NCI-H1105 treated with DMSO at 0.1 percent for 48 hours (cell line): ENCODE measurements around the gene BAIAP2.
A peak's percentile ranks its signal among the peaks of the same experiment; 100 is the strongest.

Experiments
- DNase-seq: peaks from one replicate; lab custom pipeline; 2025; lab: John Stamatoyannopoulos, UW

BAIAP2 gene

DNA sequence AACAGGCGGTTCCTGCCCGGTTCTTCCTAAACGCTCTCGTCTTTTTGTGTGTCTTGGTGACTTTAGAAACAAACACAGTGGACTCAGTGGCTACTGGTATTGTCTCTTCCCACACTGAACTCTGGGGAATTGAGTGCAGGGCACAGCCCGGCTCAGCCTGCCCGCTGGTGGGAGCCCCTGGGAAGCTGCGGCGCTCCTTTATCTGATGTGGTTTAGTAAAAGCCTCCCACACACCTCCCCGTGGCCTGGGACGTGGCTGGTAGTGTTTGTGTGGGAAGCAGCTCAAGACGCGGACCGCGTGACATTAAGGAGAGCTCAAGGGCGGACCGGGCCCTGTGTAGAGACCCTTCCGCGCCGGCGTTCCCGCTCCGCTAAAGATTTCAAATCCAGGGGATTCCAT lies 75.0 kb downstream of the BAIAP2 start:
- no peak for DNase-seq

DNA sequence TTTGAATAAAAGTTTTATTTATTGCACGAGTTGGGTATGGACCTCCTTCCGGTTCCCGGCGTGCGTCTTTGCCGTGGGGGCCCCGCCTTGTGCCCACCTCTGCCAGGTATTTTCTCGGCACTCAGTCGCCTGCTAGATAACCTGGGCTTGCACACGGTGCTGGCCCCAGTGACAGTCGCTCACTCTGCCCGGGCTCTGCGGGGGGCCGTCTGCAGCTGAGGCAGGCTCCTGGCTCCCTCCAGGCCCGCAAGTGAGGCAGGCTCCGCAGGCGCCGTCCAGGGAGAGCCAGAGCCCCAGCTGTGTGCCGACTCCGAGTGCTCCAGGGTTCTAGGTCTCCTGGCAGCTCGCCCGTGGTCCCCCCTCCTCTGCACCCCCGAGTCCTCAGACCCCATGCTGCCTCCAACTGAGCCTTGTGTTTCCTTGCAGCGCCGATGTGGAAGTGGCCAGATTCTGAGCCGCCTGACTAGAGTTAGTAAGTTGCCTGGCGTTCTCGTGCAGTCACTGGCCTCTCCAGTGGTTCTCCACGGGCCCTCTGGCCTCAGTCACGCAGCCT lies 75.6 kb downstream of the BAIAP2 start:
- DNase-seq, result no peak

DNA sequence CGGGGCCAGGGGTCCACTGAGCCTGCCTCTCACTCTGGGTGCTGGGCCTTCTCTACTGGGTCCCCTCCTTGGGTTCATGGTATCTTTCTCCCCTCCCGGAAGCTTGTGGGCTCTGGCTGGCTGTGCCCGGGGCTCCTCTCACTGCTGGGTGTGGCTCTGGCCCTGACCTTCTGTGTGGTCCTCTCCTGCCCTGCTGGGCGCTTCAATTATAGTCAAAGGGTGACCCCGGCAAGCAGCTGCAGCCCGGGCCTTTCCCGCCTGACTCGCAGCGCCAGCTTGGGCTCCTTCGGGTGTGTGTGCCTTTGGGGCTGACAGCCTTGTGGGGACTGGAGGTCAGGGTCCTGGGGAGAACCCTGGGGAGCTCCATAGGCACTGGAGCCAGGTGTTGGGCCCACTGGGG lies 76.1 kb downstream of the BAIAP2 start:
- no peak for DNase-seq

DNA sequence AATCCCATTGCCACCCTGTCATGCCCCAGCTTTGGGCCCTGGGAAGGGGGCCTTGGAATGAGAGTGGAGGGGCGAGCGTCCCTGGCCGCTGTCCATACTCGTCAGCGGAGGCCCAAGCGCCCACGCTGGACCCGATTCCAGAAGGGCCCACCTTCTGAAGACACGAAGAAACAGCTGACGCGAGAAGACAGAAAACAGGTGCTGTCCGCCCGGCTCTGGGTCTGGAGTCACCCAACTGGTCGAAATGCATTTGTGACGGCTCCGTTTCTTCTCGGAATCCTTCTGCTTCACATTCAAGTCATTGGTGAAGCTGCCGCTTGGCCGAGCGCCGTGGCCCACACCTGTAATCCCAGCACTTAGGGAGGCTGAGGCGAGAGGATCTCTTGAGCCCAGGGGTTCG lies 77.5 kb downstream of the BAIAP2 start:
- DNase-seq, result no peak

DNA sequence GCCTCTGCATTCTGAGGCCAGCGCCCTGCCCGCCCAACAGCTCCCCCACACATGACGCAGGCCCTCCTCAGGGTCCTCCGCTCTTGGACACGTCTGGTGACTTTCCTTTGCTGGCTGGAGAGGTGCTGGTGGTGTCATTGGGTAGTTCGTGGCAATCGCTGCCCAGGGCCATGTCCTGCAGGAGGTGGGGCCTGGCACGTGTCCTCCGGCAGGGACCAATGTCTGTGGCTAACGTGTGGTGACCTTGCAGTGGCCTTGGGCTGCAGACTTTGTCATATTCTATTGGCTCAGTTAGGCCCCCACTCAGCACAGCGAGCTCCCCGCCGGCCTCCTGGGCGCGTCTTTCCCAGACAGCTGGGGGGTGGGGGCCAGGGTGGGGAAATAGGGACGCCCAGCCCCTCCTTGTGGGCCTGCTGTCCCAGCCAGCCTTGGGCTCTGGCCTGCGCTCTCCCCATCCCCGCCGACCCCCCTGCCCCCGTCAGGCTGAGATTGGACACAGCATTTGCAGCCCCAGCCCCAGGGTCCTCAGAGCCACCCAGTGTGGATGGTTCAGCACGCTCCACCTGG lies 78.3 kb downstream of the BAIAP2 start:
- no peak for DNase-seq

DNA sequence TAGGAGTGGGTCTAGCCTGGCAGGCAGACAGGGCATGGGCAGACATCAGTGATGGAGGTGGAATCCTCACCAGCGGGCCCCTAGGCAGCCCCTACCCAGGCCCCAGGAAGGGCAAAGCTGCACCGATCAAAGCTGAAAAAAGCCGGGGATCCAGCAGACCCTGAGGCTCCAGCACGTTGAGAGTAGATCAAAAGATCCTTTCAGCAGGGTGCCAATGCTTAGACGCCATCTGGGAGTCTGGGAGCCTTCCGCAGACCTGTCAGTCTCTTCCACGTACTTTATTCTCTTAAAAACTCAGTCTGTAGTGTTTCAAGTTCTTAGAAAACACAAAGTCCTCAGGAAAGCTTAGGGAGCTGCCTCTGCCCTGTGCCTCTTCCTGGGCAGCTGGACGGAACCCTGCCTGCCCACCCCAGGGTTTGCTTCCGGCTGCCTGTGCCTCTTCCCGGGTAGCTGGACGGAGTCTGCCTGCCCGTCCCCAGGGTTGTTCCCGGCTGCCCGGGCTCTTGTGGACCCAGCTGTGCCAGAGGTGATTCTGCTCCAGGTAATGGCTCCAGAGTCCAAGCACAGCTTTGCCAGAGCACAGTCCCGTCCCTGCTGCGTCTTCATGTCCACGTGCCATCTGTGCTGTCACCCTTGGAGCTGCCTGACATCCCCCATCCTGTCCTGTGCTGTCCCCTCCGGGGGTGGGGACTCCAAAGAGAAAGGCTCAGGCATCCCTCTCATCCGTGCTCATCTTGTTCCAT lies 79.6 kb downstream of the BAIAP2 start:
- DNase-seq, result no peak

DNA sequence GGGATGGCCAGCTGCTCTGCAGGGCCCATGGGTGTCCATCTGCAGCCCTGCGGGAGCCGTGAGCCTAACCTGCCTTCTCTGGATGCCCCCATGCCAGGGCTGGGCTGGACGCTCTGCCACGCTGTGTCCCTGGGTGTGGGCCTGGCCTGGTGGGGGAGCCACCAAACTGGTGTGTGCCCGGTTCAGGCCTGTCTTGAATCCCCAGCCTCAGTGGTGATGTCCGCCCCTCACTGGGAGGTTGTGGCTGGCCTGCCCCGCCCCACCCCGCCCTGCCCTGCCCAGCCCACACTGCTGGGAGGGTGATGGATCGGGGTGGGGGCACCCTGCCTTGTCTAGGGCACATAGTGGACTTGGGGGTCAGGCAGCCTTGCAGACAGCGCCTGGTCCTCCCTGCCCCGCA lies 80.3 kb downstream of the BAIAP2 start:
- no peak for DNase-seq

DNA sequence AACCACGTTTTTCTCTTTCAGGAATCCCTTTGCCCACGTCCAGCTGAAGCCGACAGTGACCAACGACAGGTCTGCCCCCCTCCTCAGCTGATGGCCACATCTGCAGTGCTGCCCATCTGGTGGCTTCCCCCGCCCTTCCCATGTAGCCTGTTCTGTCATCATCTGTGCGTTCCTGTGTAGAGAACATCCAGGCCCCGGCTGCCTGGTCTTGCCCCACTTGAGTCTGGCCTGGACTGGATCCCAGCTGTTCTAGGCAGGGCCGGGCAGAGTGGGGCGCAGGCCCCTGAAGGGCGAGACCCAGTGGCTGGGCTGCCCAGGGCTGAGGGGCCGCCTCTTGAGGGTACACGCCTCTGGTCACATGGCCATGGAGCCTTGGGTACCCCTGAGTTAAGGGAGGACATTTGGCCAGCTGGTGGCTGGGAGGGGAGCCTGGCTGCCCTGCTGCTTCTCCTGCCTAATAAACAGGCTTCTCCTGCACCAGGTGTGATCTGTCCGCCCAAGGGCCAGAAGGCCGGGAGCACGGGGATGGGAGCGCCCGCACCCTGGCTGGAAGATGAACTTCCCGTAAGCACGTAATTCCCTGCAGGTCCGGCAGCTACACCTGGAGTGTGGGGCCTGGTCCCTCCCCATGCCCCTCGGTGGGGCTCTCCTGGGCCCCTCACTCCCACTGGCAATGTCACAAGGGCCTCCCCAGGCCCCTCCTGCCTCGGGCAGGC lies 81.0 kb downstream of the BAIAP2 start:
- DNase-seq, result no peak

DNA sequence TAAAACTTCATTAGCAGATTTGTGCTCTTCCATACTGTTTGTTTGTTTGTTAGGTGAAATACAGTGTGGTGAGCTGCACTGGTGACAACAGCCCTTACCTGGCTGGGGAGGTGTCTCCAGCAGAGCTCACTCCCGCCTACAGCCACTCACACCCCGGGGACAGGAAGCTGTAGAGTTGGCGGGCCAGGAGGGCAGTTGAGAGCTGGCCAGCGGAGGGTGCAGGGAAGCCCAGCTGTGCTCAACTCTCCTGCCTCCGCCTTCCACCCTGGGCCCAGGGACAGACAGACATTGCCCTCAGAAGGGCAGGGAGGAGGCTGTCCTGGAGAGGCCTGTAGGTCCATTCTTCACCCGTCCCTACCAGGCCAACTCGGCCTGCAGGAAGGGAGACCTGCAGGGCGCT lies 81.8 kb downstream of the BAIAP2 start:
- DNase-seq, result no peak

DNA sequence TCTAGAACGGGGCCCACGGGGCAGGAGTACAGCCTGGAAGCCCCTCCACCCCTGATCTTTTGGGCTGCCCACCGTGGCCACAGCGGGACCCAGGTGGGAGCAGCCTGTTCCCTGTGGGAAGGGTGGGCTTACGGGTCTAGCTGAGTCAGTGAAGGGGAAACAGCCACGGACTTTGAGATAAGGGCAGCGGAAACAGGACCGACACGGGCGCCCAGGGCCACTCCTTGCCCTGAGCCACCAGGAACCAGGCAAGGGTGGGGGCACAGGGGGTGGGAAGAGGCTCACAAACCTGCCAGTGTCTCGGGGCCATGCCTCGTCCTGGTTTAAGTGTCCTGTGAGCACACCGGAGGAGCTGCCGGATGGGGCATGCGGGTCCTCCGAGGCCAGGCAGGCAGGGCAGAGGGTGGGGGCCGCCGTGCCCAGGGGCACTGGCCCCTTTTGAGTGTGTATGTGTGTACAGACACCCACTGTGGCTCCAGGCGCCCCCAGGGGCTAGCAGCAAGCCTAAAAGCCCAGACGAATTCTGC lies 82.8 kb downstream of the BAIAP2 start:
- DNase-seq, result no peak

DNA sequence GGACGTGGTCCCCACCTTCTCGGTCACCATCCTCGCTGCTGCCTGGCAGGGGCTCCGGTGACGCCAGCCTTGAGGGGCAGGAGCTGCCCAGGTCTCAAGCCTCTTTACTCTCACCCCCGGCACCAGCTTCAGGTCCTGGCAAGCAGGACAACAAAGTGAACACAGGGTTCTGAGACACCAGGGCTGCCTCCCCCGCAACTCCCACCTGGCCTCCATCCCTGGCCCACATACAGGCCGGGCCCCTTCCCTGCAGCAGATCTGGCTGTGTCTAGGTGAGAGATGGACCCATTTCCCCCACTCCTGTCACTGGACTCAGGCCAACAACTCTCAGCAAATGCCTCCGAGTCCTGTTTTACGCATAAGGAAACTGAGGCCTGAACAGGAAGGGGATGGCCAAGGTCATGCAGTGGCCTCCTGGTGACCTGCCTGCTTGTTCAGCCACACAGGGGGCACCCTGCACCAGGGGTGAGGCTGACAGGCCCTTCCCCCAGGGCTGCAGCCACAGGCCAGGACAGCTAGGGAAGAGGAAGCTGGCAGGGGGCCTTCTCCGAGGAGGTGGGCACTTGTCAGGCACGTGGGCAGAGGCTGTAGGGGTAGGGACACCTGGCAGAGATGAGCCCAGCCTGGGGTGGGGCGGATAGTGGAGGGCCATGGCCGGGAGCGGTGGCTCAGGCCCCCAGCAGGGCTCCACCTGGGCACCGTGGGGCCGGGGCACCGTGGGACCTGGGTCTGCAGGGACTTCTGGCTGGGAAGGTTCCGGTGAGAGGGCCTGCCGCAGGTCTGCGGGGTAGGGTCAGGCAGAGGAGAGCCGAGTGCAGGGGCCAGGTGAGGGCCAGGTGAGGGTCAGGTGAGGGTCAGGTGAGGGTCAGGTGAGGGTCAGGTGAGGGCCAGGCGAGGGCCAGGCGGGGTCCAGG lies 83.6 kb downstream of the BAIAP2 start:
- DNase-seq, result no peak

DNA sequence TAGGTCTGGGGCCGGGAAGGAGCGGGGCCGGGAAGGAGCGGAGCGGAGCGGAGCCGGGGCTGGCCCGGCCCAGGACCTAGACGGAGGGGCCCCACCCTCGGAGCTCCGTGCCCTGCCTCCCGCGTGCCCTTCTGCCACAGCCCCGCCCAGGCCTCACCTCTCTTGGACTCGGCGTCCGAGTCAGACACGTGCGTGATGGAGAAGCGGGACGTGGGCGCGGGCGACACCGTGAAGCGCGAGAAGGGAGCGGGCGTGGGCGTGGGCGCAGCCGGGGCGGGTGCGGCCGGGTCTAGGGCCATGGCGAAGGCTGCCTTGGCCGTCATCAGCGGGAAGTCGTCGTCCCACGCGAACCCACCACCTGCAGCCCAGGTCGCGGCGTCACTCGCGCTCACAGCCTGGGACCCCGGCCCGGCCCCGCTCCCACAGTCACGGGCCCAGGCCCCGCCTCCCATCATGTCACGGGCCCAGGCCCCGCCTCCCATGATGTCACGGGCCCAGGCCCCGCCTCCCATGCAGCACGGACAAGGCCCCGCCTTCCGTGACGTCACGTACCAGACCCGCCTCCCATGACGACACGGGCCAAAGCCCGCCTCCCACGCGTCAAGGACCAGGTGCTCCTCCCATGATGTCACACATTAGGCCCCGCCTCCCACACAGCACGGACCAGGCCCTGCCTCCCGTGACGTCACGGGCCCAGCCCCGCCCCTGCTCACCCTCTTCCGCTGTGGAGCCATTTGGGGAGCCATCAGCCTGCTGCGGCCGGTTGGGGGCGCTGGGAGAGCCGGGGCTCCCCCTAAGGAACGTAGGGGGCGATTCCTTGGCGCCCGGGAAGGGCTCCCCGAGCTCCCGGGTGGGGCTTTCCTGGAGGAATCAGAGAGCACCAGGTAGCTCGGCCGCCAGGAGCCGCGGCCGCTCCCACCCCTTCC lies 84.5 kb downstream of the BAIAP2 start:
- peak; percentile 89 for DNase-seq

DNA sequence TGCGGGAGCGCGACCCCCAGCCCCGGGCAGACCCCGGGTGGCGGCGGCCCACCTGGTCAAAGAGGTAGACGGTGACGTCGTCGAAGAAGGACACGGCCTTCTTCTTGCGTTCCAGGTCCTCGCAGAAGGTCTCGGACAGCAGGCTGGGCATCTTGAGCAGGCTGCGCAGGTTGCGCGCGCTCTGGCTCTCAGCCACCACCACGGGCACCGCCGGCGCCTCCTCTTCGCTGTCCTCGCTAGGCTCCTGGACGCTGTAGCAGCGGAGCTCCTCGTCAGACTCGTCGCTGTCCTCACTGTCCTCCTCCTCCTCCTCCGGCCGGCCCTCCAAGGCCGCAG lies 85.2 kb downstream of the BAIAP2 start:
- DNase-seq, result peak; percentile 27

DNA sequence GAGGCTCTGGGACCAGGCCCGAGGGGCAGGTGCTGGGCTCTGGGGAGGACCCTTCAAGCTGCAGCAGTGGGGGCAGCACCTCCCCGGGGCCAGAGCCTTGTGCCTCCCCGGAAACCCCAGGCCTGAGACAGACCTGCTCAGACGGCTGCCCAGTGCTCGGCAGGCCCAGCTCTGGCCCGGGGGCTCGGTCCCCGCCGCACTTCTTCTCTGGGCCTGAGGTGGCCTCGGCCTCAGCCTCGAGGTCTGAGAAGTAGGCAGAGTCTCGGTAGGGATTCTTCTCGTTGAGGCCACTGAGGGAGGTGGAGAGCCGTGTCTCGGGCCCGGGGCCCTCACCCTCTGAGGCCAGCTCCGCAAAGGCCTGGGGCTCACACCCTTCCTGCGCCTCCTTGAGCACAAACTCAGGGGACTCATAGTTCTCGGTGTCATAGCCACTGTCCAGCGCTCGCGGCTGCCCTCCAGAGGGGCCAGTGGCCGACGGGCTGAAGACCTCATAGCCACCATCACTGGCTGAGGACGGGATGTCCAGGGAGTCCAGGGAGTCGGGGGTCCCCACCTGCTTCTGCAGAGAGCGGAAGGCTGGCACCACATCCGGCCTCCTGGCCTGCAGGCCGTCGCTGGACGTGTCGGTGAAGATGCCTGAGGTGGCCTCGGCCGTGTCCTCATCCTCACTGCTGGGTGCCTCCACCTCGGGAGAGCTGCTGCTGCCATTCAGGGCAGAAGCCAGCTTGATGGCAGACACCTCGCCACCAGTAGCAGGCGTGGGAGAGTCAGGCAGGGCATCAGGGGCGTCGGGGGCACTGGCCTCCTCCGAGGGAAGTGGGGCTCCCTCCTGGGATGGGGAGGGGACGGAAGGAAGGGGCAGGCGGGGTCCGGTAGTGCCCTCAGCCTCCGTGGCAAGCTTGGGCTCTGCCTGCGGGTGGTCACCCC lies 86.0 kb downstream of the BAIAP2 start:
- DNase-seq, result no peak

DNA sequence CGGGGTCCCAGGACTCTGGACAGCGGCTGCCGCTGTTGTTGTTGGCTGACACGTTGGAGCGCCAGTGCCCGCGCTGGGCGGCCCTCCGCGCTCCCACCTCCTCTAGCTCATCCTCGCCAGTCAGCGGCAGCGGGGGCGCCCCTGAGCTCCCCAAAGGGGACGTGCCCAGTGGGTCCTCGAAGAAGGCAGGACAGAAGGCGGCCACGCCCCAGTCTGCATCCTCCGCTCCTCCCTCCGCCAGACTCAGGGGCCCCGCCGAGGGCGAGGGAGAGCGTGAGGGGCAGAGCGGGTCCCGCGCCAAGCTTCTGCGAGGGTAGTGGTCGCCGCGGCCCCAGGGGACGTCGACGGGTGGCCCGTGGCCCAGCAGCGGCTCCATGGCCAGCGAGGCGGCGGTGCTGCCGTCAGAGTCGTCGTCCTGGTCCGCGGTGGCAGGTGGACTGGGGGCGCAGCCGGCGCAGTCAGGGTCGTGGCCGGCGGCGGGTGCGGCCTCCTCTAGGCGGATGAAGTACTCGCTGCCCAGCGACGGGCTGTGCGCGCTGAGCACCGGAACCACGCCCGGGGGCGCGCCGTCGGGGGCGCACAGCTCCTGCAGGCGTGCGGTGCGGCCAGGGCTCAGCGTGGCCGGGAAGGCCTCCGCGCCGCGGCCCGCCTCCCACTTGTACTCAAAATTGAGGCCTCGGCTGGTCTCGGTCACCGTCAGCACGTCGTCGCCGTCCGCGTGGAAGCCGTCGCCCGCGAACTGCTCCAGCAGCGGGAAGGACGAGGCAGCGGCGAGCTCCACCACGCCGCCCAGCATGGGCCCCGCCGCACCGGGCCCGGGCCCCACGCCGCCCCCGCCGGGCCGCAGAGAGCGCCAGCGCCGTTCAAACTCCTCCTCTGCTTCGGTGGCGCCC lies 87.1 kb downstream of the BAIAP2 start:
- DNase-seq, result no peak

DNA sequence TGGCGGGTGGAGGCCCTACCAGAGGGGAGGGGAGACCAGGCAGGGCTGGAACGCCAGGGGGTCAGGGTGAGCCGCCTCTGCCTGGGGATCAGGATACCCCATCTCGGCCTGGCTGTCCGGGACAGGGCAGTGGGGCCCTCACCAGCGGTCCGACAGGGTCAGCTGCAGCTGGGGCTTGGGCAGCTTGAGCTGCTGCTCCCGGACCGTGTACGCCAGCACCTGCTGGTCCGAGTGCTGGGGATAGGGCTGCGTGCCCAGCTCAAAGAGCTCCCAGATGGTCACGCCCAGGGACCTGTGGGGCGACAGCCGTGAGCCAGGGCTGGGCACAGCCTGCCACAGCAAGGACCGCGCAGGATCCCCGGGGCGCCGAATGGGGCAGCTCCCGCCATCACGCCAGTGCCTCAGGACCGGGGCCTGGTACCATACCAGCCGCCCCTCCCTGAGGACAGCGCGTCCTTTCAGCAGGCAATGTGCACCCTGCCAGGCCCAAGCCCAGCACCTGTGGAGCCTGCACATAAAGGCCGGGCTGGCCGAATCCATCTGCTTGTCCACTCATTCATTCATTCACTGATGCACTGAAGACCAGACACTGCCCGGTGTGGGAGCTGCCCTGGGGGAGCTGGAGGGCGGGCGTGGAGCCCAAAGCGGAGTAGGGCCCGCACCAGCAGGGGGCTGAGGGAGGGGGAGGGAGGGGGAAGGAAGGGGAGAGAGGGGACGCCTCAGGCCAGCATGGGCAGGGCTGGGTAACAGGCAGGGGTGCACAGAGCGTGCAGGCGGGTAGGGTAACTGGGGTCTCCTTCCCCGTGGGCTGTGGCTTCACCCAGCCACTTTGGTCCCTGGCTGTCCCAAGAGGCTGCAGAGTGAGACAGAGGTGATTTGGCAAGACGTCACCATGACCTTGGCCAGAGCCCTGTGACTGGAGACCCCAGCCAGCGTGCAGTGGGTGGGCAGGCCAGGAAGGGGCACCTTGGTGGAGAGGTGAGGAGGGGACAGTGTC lies 88.4 kb downstream of the BAIAP2 start:
- DNase-seq, result no peak

DNA sequence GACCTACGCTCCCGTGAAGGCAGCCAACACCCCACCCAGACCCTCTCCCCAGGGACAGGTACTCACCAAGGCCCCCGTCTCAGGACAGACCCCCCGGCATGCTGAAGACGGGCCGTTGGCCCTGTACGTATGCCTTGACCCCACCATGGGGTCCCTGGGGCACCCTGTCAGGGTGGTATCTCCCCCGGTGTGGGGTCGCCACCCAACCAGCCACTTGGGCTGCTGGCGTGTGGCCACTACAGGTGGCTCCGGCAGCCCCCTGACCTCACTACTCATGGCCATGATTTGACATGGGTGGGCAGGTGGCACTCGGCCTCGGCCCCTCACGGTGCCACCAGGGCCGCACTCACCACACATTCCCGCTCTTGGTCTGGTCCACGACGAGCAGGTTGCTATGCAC lies 89.4 kb downstream of the BAIAP2 start:
- DNase-seq, result no peak
